ENCODE measurements around the gene LEKR1.
A peak's percentile ranks its signal among the peaks of the same experiment; 100 is the strongest.

Gene LEKR1

GRCh38 chr3:157077565-157077991, 251.4 kb downstream of the LEKR1 start:
- DNase-seq (ENCODE audit: low read depth) = no peak
- peak; percentile 41 for TF ChIP-seq CTCF (IDR thresholded peaks at IDR 0.05; ENCODE audit: control insufficient read depth, insufficient read depth, low read depth, low read length, missing control alignments)
- no peak overlapping the region for H3K4me3 ChIP-seq (ENCODE audit: control insufficient read depth, low read depth, low read length)

- no peak overlapping the region for H3K4me3 ChIP-seq (ENCODE audit: control insufficient read depth, low read depth, low read length)
- DNase-seq (ENCODE audit: low read depth) = no peak
- TF ChIP-seq CTCF (IDR thresholded peaks at IDR 0.05; ENCODE audit: control insufficient read depth, insufficient read depth, low read depth, low read length, missing control alignments) = no peak
Measured at GRCh38 chr3:157078131-157078810, 252.1 kb downstream of the LEKR1 start.

- no peak for TF ChIP-seq CTCF (IDR thresholded peaks at IDR 0.05; ENCODE audit: control insufficient read depth, insufficient read depth, low read depth, low read length, missing control alignments)
- no peak for DNase-seq (ENCODE audit: low read depth)
- no peak overlapping the region for H3K4me3 ChIP-seq (ENCODE audit: control insufficient read depth, low read depth, low read length)
Measured at GRCh38 chr3:157078811-157079185, 252.6 kb downstream of the LEKR1 start.

DNA sequence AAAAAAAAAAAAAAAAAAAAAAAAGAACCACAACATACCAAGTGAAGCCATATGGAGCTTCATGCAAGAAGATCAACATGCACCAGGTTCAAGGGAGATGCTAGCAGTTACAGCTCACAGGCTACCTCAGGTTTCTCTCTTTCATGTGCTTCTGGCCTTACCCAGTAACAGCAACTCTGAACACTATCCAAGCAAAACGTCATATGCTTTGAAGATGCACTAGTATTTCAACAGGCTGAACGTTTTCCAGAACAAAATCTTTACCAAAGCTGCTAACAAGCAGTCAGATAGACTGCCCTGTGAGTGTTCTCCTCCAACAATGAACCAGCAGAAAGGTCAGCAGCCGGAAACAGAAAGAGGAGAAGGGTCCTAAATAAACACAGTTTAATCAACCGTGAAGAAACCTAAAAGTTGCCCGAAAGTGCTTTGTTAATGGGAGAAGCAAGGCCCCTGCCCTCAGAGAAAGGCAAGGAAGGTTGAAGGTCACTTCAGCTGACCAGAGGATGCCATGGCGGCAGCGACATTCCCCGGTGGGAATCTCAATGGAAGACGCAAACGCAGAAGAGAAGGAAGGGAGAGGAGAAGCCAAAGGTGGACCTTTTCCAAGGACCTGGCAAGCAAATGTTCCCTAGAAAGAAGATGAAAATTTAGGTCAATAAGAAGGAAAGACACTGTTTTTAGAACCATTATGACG, 253.7 kb downstream of the LEKR1 start:
- TF ChIP-seq CTCF (IDR thresholded peaks at IDR 0.05; ENCODE audit: control insufficient read depth, insufficient read depth, low read depth, low read length, missing control alignments) = no peak
- H3K4me3 ChIP-seq (ENCODE audit: control insufficient read depth, low read depth, low read length) = no peak overlapping the region
- no peak for DNase-seq (ENCODE audit: low read depth)

DNA sequence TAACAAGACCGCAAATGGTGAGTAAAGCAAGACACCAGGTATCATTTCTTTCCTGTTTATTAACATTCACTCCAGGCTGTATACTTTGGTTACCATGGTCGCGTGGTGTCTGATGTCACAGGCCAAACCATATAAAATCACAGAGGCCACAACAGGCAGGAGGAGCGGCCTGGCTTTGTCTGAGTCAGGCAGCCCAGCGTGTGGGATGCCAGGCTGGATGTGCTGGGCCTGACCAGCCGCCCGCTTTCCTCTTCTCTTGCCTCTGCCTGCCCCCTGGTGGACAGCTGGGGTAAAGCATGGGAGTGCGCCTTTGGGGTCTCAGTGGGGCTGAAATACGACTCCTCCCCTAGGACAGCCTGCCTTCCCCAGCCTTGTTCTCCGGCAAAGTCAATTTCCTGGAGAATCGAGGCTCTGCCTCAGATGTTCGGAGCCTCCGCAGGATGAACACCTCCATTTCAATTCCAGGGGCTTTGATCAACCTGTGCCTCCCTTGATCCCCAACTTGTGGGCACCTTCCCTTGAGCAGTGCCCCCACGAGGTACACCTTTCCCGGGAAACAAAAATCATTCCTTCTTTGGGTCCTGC, 255.6 kb downstream of the LEKR1 start:
- TF ChIP-seq CTCF (IDR thresholded peaks at IDR 0.05; ENCODE audit: control insufficient read depth, insufficient read depth, low read depth, low read length, missing control alignments) = peak; percentile 97
- H3K4me3 ChIP-seq (ENCODE audit: control insufficient read depth, low read depth, low read length) = no peak overlapping the region
- DNase-seq (ENCODE audit: low read depth) = peak; percentile 88

GRCh38 chr3:157082305-157082982, 256.3 kb downstream of the LEKR1 start:
- TF ChIP-seq CTCF (IDR thresholded peaks at IDR 0.05; ENCODE audit: control insufficient read depth, insufficient read depth, low read depth, low read length, missing control alignments) = no peak
- DNase-seq (ENCODE audit: low read depth) = peak; percentile 78
- no peak overlapping the region for H3K4me3 ChIP-seq (ENCODE audit: control insufficient read depth, low read depth, low read length)

All from AG09309 (cell line).